NCI-H1694 treated with DMSO at 0.1 percent for 48 hours (cell line): ENCODE data around the gene TSC22D2.
"Not testable (repeated sequence)": the region's sequence is repeated elsewhere in the genome, so short reads cannot be mapped to it uniquely, and the experiment has no call there.

ENCODE experiments used
- DNase-seq: peaks from one replicate; lab custom pipeline; 2025; lab: John Stamatoyannopoulos, UW

TSC22D2 gene

GRCh38 chr3:150449169-150449721 lies 41.1 kb downstream of the TSC22D2 start:
- DNase-seq = no peak

- no peak for DNase-seq
Measured at GRCh38 chr3:150450916-150451315, 42.8 kb downstream of the TSC22D2 start.

GRCh38 chr3:150451329-150452048 lies 43.4 kb downstream of the TSC22D2 start:
- no peak for DNase-seq

GRCh38 chr3:150453353-150453752 lies 45.3 kb downstream of the TSC22D2 start:
- no peak for DNase-seq

- DNase-seq = no peak
Measured at GRCh38 chr3:150454085-150454484, 46.0 kb downstream of the TSC22D2 start.

GRCh38 chr3:150454622-150455021 lies 46.5 kb downstream of the TSC22D2 start:
- no peak for DNase-seq

- no peak for DNase-seq
Measured at GRCh38 chr3:150455341-150455740, 47.2 kb downstream of the TSC22D2 start.

GRCh38 chr3:150458001-150458400 lies 49.9 kb downstream of the TSC22D2 start:
- DNase-seq = no peak

- no peak for DNase-seq
Measured at GRCh38 chr3:150460484-150460883, 52.4 kb downstream of the TSC22D2 start.

GRCh38 chr3:150461399-150461798 lies 53.3 kb downstream of the TSC22D2 start:
- no peak for DNase-seq

GRCh38 chr3:150462108-150462507 lies 54.0 kb downstream of the TSC22D2 start:
- no peak for DNase-seq

GRCh38 chr3:150464684-150465083 lies 56.6 kb downstream of the TSC22D2 start:
- no peak for DNase-seq

- DNase-seq = no peak
Measured at GRCh38 chr3:150467381-150467780, 59.3 kb downstream of the TSC22D2 start.

GRCh38 chr3:150469031-150469930 lies 61.2 kb downstream of the TSC22D2 start:
- no peak for DNase-seq

GRCh38 chr3:150469931-150470740 lies 62.0 kb downstream of the TSC22D2 start:
- DNase-seq = no peak

- DNase-seq = no peak
Measured at GRCh38 chr3:150472421-150472820, 64.3 kb downstream of the TSC22D2 start.

GRCh38 chr3:150473161-150473560 lies 65.1 kb downstream of the TSC22D2 start:
- not testable (repeated sequence) for DNase-seq

- no peak for DNase-seq
Measured at GRCh38 chr3:150479370-150479769, 71.3 kb downstream of the TSC22D2 start.

GRCh38 chr3:150480877-150481276 lies 72.8 kb downstream of the TSC22D2 start:
- no peak for DNase-seq

- no peak for DNase-seq
Measured at GRCh38 chr3:150483226-150483625, 75.1 kb downstream of the TSC22D2 start.

GRCh38 chr3:150484410-150484809 lies 76.3 kb downstream of the TSC22D2 start:
- DNase-seq = no peak

- DNase-seq = no peak
Measured at GRCh38 chr3:150488867-150489266, 80.8 kb downstream of the TSC22D2 start.
